ENCODE results near the gene RIPOR2. TPM values are rescaled to one million over a fixed set of nuclear protein-coding genes. Genes with fewer than 3 reads are reported as not detected.
"Not testable (repeated sequence)": the region's sequence is repeated elsewhere in the genome, so short reads cannot be mapped to it uniquely, and the experiment has no call there.

RIPOR2 gene
- total RNA-seq, 1 donor from 2014 or later: 17.0 TPM

- intact Hi-C loops (cut with DNase I): no loop called here
- ATAC-seq: no peak
- DNase-seq (ENCODE audit: low spot score): no peak
Observed at GRCh38 chr6:24960991-24961475, 25.3 kb upstream of the RIPOR2 start.

GRCh38 chr6:24959319-24959718 is 23.6 kb upstream of the RIPOR2 start:
- no peak for ATAC-seq
- intact Hi-C loops (cut with DNase I): no loop called here
- DNase-seq (ENCODE audit: low spot score): no peak

GRCh38 chr6:24957199-24957598 is 21.4 kb upstream of the RIPOR2 start:
- ATAC-seq: no peak
- DNase-seq (ENCODE audit: low spot score): no peak
- intact Hi-C loops (cut with DNase I): no loop called here

- ATAC-seq (no peak), DNase-seq (ENCODE audit: low spot score) (no peak)
- intact Hi-C loops (cut with DNase I): no loop called here
Observed at GRCh38 chr6:24953726-24954125, 18.0 kb upstream of the RIPOR2 start.

GRCh38 chr6:24951811-24952299 is 16.1 kb upstream of the RIPOR2 start:
- ATAC-seq (no peak), DNase-seq (ENCODE audit: low spot score) (no peak)
- intact Hi-C loops (cut with DNase I): no loop called here

GRCh38 chr6:24950218-24950941 is 14.6 kb upstream of the RIPOR2 start:
- intact Hi-C loops (cut with DNase I): no loop called here
- DNase-seq (ENCODE audit: low spot score) (no peak), ATAC-seq (no peak)

- ATAC-seq: no peak
- intact Hi-C loops (cut with DNase I): no loop called here
- no peak for DNase-seq (ENCODE audit: low spot score)
Observed at GRCh38 chr6:24949020-24949569, 13.3 kb upstream of the RIPOR2 start.

GRCh38 chr6:24948261-24948660 is 12.5 kb upstream of the RIPOR2 start:
- DNase-seq (ENCODE audit: low spot score); ATAC-seq; intact Hi-C loops (cut with DNase I): not testable (repeated sequence)

- DNase-seq (ENCODE audit: low spot score): no peak
- intact Hi-C loops (cut with DNase I): no loop called here
- no peak for ATAC-seq
Observed at GRCh38 chr6:24947636-24948035, 11.9 kb upstream of the RIPOR2 start.

- intact Hi-C loops (cut with DNase I): no loop called here
- DNase-seq (ENCODE audit: low spot score): no peak
- no peak for ATAC-seq
Observed at GRCh38 chr6:24945054-24945453, 9.3 kb upstream of the RIPOR2 start.

GRCh38 chr6:24943774-24944173 is 8.0 kb upstream of the RIPOR2 start:
- ATAC-seq: no peak
- no peak for DNase-seq (ENCODE audit: low spot score)
- intact Hi-C loops (cut with DNase I): no loop called here

GRCh38 chr6:24940311-24940917 is 4.7 kb upstream of the RIPOR2 start:
- no peak for DNase-seq (ENCODE audit: low spot score)
- intact Hi-C loops (cut with DNase I): no loop called here

GRCh38 chr6:24936641-24937317 is 1.0 kb upstream of the RIPOR2 start:
- intact Hi-C loops (cut with DNase I): no loop called here
- ATAC-seq (no peak), DNase-seq (ENCODE audit: low spot score) (no peak)

More at GRCh38 chr6:24940311-24940917, 4.7 kb upstream of the RIPOR2 start:
- ATAC-seq: no peak

GRCh38 chr6:24933868-24934401 is 1.8 kb downstream of the RIPOR2 start:
- ATAC-seq: no peak
- intact Hi-C loops (cut with DNase I): no loop called here
- no peak for DNase-seq (ENCODE audit: low spot score)

- intact Hi-C loops (cut with DNase I): no loop called here
- no peak for ATAC-seq
- no peak for DNase-seq (ENCODE audit: low spot score)
Observed at GRCh38 chr6:24933266-24933665, 2.5 kb downstream of the RIPOR2 start.

GRCh38 chr6:24932832-24933231 is 2.9 kb downstream of the RIPOR2 start:
- ATAC-seq (no peak), DNase-seq (ENCODE audit: low spot score) (no peak)
- intact Hi-C loops (cut with DNase I): no loop called here

- DNase-seq (ENCODE audit: low spot score): no peak
- ATAC-seq: no peak
- intact Hi-C loops (cut with DNase I): no loop called here
Observed at GRCh38 chr6:24931718-24932691, 3.8 kb downstream of the RIPOR2 start.

GRCh38 chr6:24931296-24931695 is 4.5 kb downstream of the RIPOR2 start:
- peak; percentile 85 for ATAC-seq
- intact Hi-C loops (cut with DNase I): no loop called here
- DNase-seq (ENCODE audit: low spot score): no peak

Data from sciatic nerve (tissue), 2 donors.